ENCODE data around the gene F2RL1. TPM values are rescaled to one million over a fixed set of nuclear protein-coding genes. Genes with fewer than 3 reads are reported as not detected.
"Not testable (repeated sequence)": the region's sequence is repeated elsewhere in the genome, so short reads cannot be mapped to it uniquely, and the experiment has no call there.

The F2RL1 gene
- total and polyA plus RNA-seq, 2 experiments from 2014 or later, result 15.3 to 32.1 TPM

GRCh38 chr5:76776391-76776790 lies 42.4 kb upstream of the F2RL1 start:
- Mint-ChIP-seq H3K4me3 (no peak overlapping the region), H3K27ac (no peak overlapping the region), H3K36me3 (ENCODE audit: low read depth) (no peaks in the 10 kb centered on the region), H3K27me3 (ENCODE audit: insufficient read depth, low read depth, poor library complexity) (peaks cover 4% of the 10 kb centered on the region), H3K4me1 (peaks cover 15% of the 10 kb centered on the region), H3K9me3 (no peaks in the 10 kb centered on the region)
- H3K4me1 ChIP-seq (ENCODE audit: insufficient read depth), result peaks cover 2% of the 10 kb centered on the region
- H3K9me2 ChIP-seq (ENCODE audit: insufficient read depth), result no peaks in the 10 kb centered on the region
- H2AFZ ChIP-seq, result no peak overlapping the region
- TF ChIP-seq ZNF331 (CRISPR knock-in tag; IDR thresholded peaks at IDR 0.05; ENCODE audit: low read depth), result no peak
- TF ChIP-seq NANOG (IDR thresholded peaks at IDR 0.05; ENCODE audit: borderline replicate concordance), result no peak
- no peak for TF ChIP-seq POLR2AphosphoS5 (IDR thresholded peaks at IDR 0.05; ENCODE audit: low read depth)
- no peak for TF ChIP-seq CREB1 (CRISPR knock-in tag; IDR thresholded peaks at IDR 0.05; ENCODE audit: low read depth)
- TF ChIP-seq EZH2phosphoT487 (IDR thresholded peaks at IDR 0.05; ENCODE audit: unreplicated experiment), result no peak
- H3F3A ChIP-seq (replicated peaks; ENCODE audit: low read depth), result no peaks in the 10 kb centered on the region
- DNase-seq (ENCODE audit: low spot score) (no peak), ATAC-seq (no peak)
- H3K27ac ChIP-seq (ENCODE audit: low read depth), result no peak overlapping the region
- H3K27me3 ChIP-seq (ENCODE audit: insufficient read depth), result no peaks in the 10 kb centered on the region
- H4K20me1 ChIP-seq (replicated peaks; ENCODE audit: insufficient read depth), result no peaks in the 10 kb centered on the region
- no peak overlapping the region for H3K4me3 ChIP-seq
- H3K36me3 ChIP-seq (ENCODE audit: insufficient read depth), result no peaks in the 10 kb centered on the region
- no peaks in the 10 kb centered on the region for H3K79me2 ChIP-seq (replicated peaks; ENCODE audit: insufficient read depth)
- H3K4me2 ChIP-seq, result no peak overlapping the region

GRCh38 chr5:76780616-76781015 lies 38.2 kb upstream of the F2RL1 start:
- H3K9me3 Mint-ChIP-seq; H3K4me3 ChIP-seq; H3K9me2 ChIP-seq (ENCODE audit: insufficient read depth); H3K27me3 ChIP-seq (ENCODE audit: insufficient read depth); H2AFZ ChIP-seq; H3K4me2 ChIP-seq; H3K27ac ChIP-seq (ENCODE audit: low read depth); ATAC-seq; H3K79me2 ChIP-seq (replicated peaks; ENCODE audit: insufficient read depth); DNase-seq (ENCODE audit: low spot score); H4K20me1 ChIP-seq (replicated peaks; ENCODE audit: insufficient read depth); H3K27ac Mint-ChIP-seq; H3K27me3 Mint-ChIP-seq (ENCODE audit: insufficient read depth, low read depth, poor library complexity); H3K36me3 Mint-ChIP-seq (ENCODE audit: low read depth); H3F3A ChIP-seq (replicated peaks; ENCODE audit: low read depth); H3K36me3 ChIP-seq (ENCODE audit: insufficient read depth); H3K4me3 Mint-ChIP-seq: not testable (repeated sequence)
- peaks cover 33% of the 10 kb centered on the region for H3K4me1 Mint-ChIP-seq
- H3K4me1 ChIP-seq (ENCODE audit: insufficient read depth), result peaks cover 13% of the 10 kb centered on the region

GRCh38 chr5:76781775-76782174 lies 37.1 kb upstream of the F2RL1 start:
- no peaks in the 10 kb centered on the region for H3K9me3 Mint-ChIP-seq
- Histone ChIP-seq H3K79me2 (replicated peaks; ENCODE audit: insufficient read depth) (no peaks in the 10 kb centered on the region), H4K20me1 (replicated peaks; ENCODE audit: insufficient read depth) (no peaks in the 10 kb centered on the region), H3K27me3 (ENCODE audit: insufficient read depth) (no peaks in the 10 kb centered on the region), H3K36me3 (ENCODE audit: insufficient read depth) (no peaks in the 10 kb centered on the region), H3K4me3 (no peak overlapping the region), H3K4me1 (ENCODE audit: insufficient read depth) (peaks cover 13% of the 10 kb centered on the region), H3K4me2 (no peak overlapping the region), H3K9me2 (ENCODE audit: insufficient read depth) (no peaks in the 10 kb centered on the region), H3K27ac (ENCODE audit: low read depth) (no peak overlapping the region), H2AFZ (peak overlapping the region; percentile 80; the same call in 1 of the 2 replicates), H3F3A (replicated peaks; ENCODE audit: low read depth) (no peaks in the 10 kb centered on the region)
- DNase-seq (ENCODE audit: low spot score) (no peak), ATAC-seq (no peak)
- no peaks in the 10 kb centered on the region for H3K36me3 Mint-ChIP-seq (ENCODE audit: low read depth)
- peaks cover 9% of the 10 kb centered on the region for H3K27me3 Mint-ChIP-seq (ENCODE audit: insufficient read depth, low read depth, poor library complexity)
- H3K4me1 Mint-ChIP-seq, result peaks cover 35% of the 10 kb centered on the region
- no peak overlapping the region; the same call in 1 of the 2 replicates for H3K27ac Mint-ChIP-seq
- no peak overlapping the region for H3K4me3 Mint-ChIP-seq
- TF ChIP-seq ETS1 (IDR thresholded peaks at IDR 0.05) (no peak), REST (IDR thresholded peaks at IDR 0.05; ENCODE audit: unreplicated experiment) (no peak), NANOG (IDR thresholded peaks at IDR 0.05; ENCODE audit: borderline replicate concordance) (no peak), STAT1 (IDR thresholded peaks at IDR 0.05; ENCODE audit: unreplicated experiment) (no peak), CREB1 (CRISPR knock-in tag; IDR thresholded peaks at IDR 0.05; ENCODE audit: low read depth) (no peak), JUNB (IDR thresholded peaks at IDR 0.05; ENCODE audit: unreplicated experiment) (no peak), CTCF (conservative IDR thresholded peaks at IDR 0.05; ENCODE audit: low read depth in 2 of 2) (no peak), EZH2 (IDR thresholded peaks at IDR 0.05; ENCODE audit: low read depth, unreplicated experiment) (no peak), POLR2AphosphoS5 (IDR thresholded peaks at IDR 0.05; ENCODE audit: low read depth) (no peak), EZH2phosphoT487 (IDR thresholded peaks at IDR 0.05; ENCODE audit: unreplicated experiment) (no peak), ZNF114 (CRISPR knock-in tag; IDR thresholded peaks at IDR 0.05) (no peak)
